ENCODE data around the gene WNT2B.

WNT2B gene

GRCh38 chr1:112506306-112506705 is 2.5 kb upstream of the WNT2B start:
- H3K36me3 ChIP-seq (ENCODE audit: control insufficient read depth, insufficient read depth, low read length), result no peaks in the 10 kb centered on the region
- H3K27me3 ChIP-seq (ENCODE audit: control insufficient read depth, insufficient read depth, low read length), result peaks cover 93% of the 10 kb centered on the region
- no peak overlapping the region for H3K4me3 ChIP-seq (ENCODE audit: low read depth, low read length)
- peaks cover 13% of the 10 kb centered on the region for H3K4me1 ChIP-seq (ENCODE audit: control insufficient read depth, insufficient read depth, low read length)
- H3K9ac ChIP-seq (ENCODE audit: low read depth, low read length), result no peak overlapping the region
- H3K9me3 ChIP-seq (ENCODE audit: control insufficient read depth, insufficient read depth, low read length), result no peaks in the 10 kb centered on the region

- Histone ChIP-seq H3K36me3 (ENCODE audit: control insufficient read depth, insufficient read depth, low read length) (no peaks in the 10 kb centered on the region), H3K4me1 (ENCODE audit: control insufficient read depth, insufficient read depth, low read length) (peaks cover 13% of the 10 kb centered on the region), H3K9ac (ENCODE audit: low read depth, low read length) (no peak overlapping the region), H3K27me3 (ENCODE audit: control insufficient read depth, insufficient read depth, low read length) (peaks cover 93% of the 10 kb centered on the region), H3K9me3 (ENCODE audit: control insufficient read depth, insufficient read depth, low read length) (no peaks in the 10 kb centered on the region), H3K4me3 (ENCODE audit: low read depth, low read length) (peak overlapping the region; percentile 93)
Measured at GRCh38 chr1:112506731-112507130, 2.0 kb upstream of the WNT2B start.

- Histone ChIP-seq H3K4me1 (ENCODE audit: control insufficient read depth, insufficient read depth, low read length) (peaks cover 13% of the 10 kb centered on the region), H3K9me3 (ENCODE audit: control insufficient read depth, insufficient read depth, low read length) (no peaks in the 10 kb centered on the region), H3K9ac (ENCODE audit: low read depth, low read length) (no peak overlapping the region), H3K27me3 (ENCODE audit: control insufficient read depth, insufficient read depth, low read length) (peaks cover 93% of the 10 kb centered on the region), H3K4me3 (ENCODE audit: low read depth, low read length) (peak overlapping the region; percentile 93), H3K36me3 (ENCODE audit: control insufficient read depth, insufficient read depth, low read length) (no peaks in the 10 kb centered on the region)
Measured at GRCh38 chr1:112507336-112507735, 1.4 kb upstream of the WNT2B start.

- Histone ChIP-seq H3K9ac (ENCODE audit: low read depth, low read length) (no peak overlapping the region), H3K36me3 (ENCODE audit: control insufficient read depth, insufficient read depth, low read length) (no peaks in the 10 kb centered on the region), H3K9me3 (ENCODE audit: control insufficient read depth, insufficient read depth, low read length) (no peaks in the 10 kb centered on the region), H3K4me3 (ENCODE audit: low read depth, low read length) (peak overlapping the region; percentile 93), H3K4me1 (ENCODE audit: control insufficient read depth, insufficient read depth, low read length) (peaks cover 9% of the 10 kb centered on the region), H3K27me3 (ENCODE audit: control insufficient read depth, insufficient read depth, low read length) (peaks cover 93% of the 10 kb centered on the region)
Measured at GRCh38 chr1:112507921-112508277, 866 bp upstream of the WNT2B start.

- H3K9ac ChIP-seq (ENCODE audit: low read depth, low read length), result no peak overlapping the region
- H3K4me3 ChIP-seq (ENCODE audit: low read depth, low read length), result peak overlapping the region; percentile 93
- H3K36me3 ChIP-seq (ENCODE audit: control insufficient read depth, insufficient read depth, low read length), result no peaks in the 10 kb centered on the region
- H3K27me3 ChIP-seq (ENCODE audit: control insufficient read depth, insufficient read depth, low read length), result peaks cover 87% of the 10 kb centered on the region
- H3K9me3 ChIP-seq (ENCODE audit: control insufficient read depth, insufficient read depth, low read length), result no peaks in the 10 kb centered on the region
- H3K4me1 ChIP-seq (ENCODE audit: control insufficient read depth, insufficient read depth, low read length), result peaks cover 9% of the 10 kb centered on the region
Measured at GRCh38 chr1:112509005-112509659, 367 bp downstream of the WNT2B start.

- Histone ChIP-seq H3K27me3 (ENCODE audit: control insufficient read depth, insufficient read depth, low read length) (peaks cover 81% of the 10 kb centered on the region), H3K9me3 (ENCODE audit: control insufficient read depth, insufficient read depth, low read length) (no peaks in the 10 kb centered on the region), H3K4me3 (ENCODE audit: low read depth, low read length) (peak overlapping the region; percentile 93), H3K36me3 (ENCODE audit: control insufficient read depth, insufficient read depth, low read length) (no peaks in the 10 kb centered on the region), H3K4me1 (ENCODE audit: control insufficient read depth, insufficient read depth, low read length) (peaks cover 9% of the 10 kb centered on the region), H3K9ac (ENCODE audit: low read depth, low read length) (no peak overlapping the region)
Measured at GRCh38 chr1:112509660-112510178, 954 bp downstream of the WNT2B start.

GRCh38 chr1:112510340-112510739 is 1.6 kb downstream of the WNT2B start:
- Histone ChIP-seq H3K27me3 (ENCODE audit: control insufficient read depth, insufficient read depth, low read length) (peaks cover 75% of the 10 kb centered on the region), H3K4me3 (ENCODE audit: low read depth, low read length) (peak overlapping the region; percentile 93), H3K4me1 (ENCODE audit: control insufficient read depth, insufficient read depth, low read length) (peaks cover 9% of the 10 kb centered on the region), H3K9me3 (ENCODE audit: control insufficient read depth, insufficient read depth, low read length) (no peaks in the 10 kb centered on the region), H3K36me3 (ENCODE audit: control insufficient read depth, insufficient read depth, low read length) (no peaks in the 10 kb centered on the region), H3K9ac (ENCODE audit: low read depth, low read length) (no peak overlapping the region)

GRCh38 chr1:112511897-112512296 is 3.1 kb downstream of the WNT2B start:
- peaks cover 9% of the 10 kb centered on the region for H3K4me1 ChIP-seq (ENCODE audit: control insufficient read depth, insufficient read depth, low read length)

GRCh38 chr1:112513112-112513870 is 4.5 kb downstream of the WNT2B start:
- Histone ChIP-seq H3K9ac (ENCODE audit: low read depth, low read length) (no peak overlapping the region), H3K27me3 (ENCODE audit: control insufficient read depth, insufficient read depth, low read length) (peaks cover 49% of the 10 kb centered on the region), H3K4me1 (ENCODE audit: control insufficient read depth, insufficient read depth, low read length) (peaks cover 6% of the 10 kb centered on the region), H3K9me3 (ENCODE audit: control insufficient read depth, insufficient read depth, low read length) (no peaks in the 10 kb centered on the region), H3K36me3 (ENCODE audit: control insufficient read depth, insufficient read depth, low read length) (no peaks in the 10 kb centered on the region), H3K4me3 (ENCODE audit: low read depth, low read length) (no peak overlapping the region)

More at GRCh38 chr1:112511897-112512296, 3.1 kb downstream of the WNT2B start:
- no peak overlapping the region for H3K4me3 ChIP-seq (ENCODE audit: low read depth, low read length)
- H3K27me3 ChIP-seq (ENCODE audit: control insufficient read depth, insufficient read depth, low read length), result peaks cover 59% of the 10 kb centered on the region
- H3K9ac ChIP-seq (ENCODE audit: low read depth, low read length), result no peak overlapping the region
- H3K36me3 ChIP-seq (ENCODE audit: control insufficient read depth, insufficient read depth, low read length), result no peaks in the 10 kb centered on the region
- H3K9me3 ChIP-seq (ENCODE audit: control insufficient read depth, insufficient read depth, low read length), result no peaks in the 10 kb centered on the region

GRCh38 chr1:112514901-112515300 is 6.1 kb downstream of the WNT2B start:
- peaks cover 36% of the 10 kb centered on the region for H3K27me3 ChIP-seq (ENCODE audit: control insufficient read depth, insufficient read depth, low read length)
- no peak overlapping the region for H3K9ac ChIP-seq (ENCODE audit: low read depth, low read length)
- no peaks in the 10 kb centered on the region for H3K9me3 ChIP-seq (ENCODE audit: control insufficient read depth, insufficient read depth, low read length)
- H3K4me1 ChIP-seq (ENCODE audit: control insufficient read depth, insufficient read depth, low read length), result peaks cover 3% of the 10 kb centered on the region
- no peak overlapping the region for H3K4me3 ChIP-seq (ENCODE audit: low read depth, low read length)
- no peaks in the 10 kb centered on the region for H3K36me3 ChIP-seq (ENCODE audit: control insufficient read depth, insufficient read depth, low read length)

GRCh38 chr1:112515311-112516009 is 6.7 kb downstream of the WNT2B start:
- Histone ChIP-seq H3K27me3 (ENCODE audit: control insufficient read depth, insufficient read depth, low read length) (peaks cover 31% of the 10 kb centered on the region), H3K4me3 (ENCODE audit: low read depth, low read length) (no peak overlapping the region), H3K9me3 (ENCODE audit: control insufficient read depth, insufficient read depth, low read length) (no peaks in the 10 kb centered on the region), H3K36me3 (ENCODE audit: control insufficient read depth, insufficient read depth, low read length) (no peaks in the 10 kb centered on the region), H3K4me1 (ENCODE audit: control insufficient read depth, insufficient read depth, low read length) (no peaks in the 10 kb centered on the region), H3K9ac (ENCODE audit: low read depth, low read length) (no peak overlapping the region)

Data from iPS-15b (cell line).